Hair follicle dermal papilla cell (primary cell): ENCODE data around the gene OR13J1. TPM values are rescaled to one million over a fixed set of nuclear protein-coding genes. Genes with fewer than 3 reads are reported as not detected.

ENCODE experiments used
- total RNA-seq: library from RNA; depleted of rRNA; stranded (reverse); fragments of >200 nt; gene quantifications from 2 replicates; pipeline ENCODE4 v1.2.3, GENCODE V29; 2012

The OR13J1 gene
- not detected in 2 replicates for total RNA-seq

GRCh38 chr9:35870351-35870923 lies at the start of gene OR13J1:
Gene OR13J1, minus strand, starts transcription at chr9:35870401. Its CDS starts 0 bp downstream, at chr9:35870401.

GRCh38 chr9:35909274-35909673 lies 39.1 kb upstream of the OR13J1 start, which contains the start of gene SPAAR:
Gene SPAAR, plus strand, starts transcription at chr9:35909490. Its CDS starts 974 bp downstream, at chr9:35910464.

GRCh38 chr9:35905912-35906679 lies 35.9 kb upstream of the OR13J1 start, which contains the start of gene HRCT1:
Gene HRCT1, plus strand, starts transcription at chr9:35906202. Its CDS starts 86 bp downstream, at chr9:35906288.

GRCh38 chr9:35829084-35829763 lies 41.0 kb downstream of the OR13J1 start, which contains the start of gene TMEM8B:
Gene TMEM8B, plus strand, starts transcription at chr9:35829228. Its CDS starts 220 bp downstream, at chr9:35829448.

GRCh38 chr9:35828716-35829083 lies 41.5 kb downstream of the OR13J1 start, which contains the start of gene FAM221B:
Gene FAM221B, minus strand, starts transcription at chr9:35828732. Its CDS starts 2,571 bp downstream, at chr9:35826161.

Other genes with a start within 250 kb of the OR13J1 start
- not detected in 2 replicates for gene SIT1, start 219.5 kb downstream of the OR13J1 start, total RNA-seq
- 68,660 and 79,842 TPM in 2 replicates for gene RMRP, start 212.4 kb downstream of the OR13J1 start, total RNA-seq
- 11.4 and 15.8 TPM in 2 replicates for gene CCDC107, start 212.1 kb downstream of the OR13J1 start, total RNA-seq
- 0.12 and 0.49 TPM in 2 replicates for gene ARHGEF39, start 205.2 kb downstream of the OR13J1 start, total RNA-seq
- gene CA9, start 196.5 kb downstream of the OR13J1 start, total RNA-seq = 0.16 TPM in 1 of 2 replicates, not detected in the other
- gene TPM2, start 180.5 kb downstream of the OR13J1 start, total RNA-seq = 451 and 795 TPM in 2 replicates
- 543 and 559 TPM in 2 replicates for gene TLN1, start 138.2 kb downstream of the OR13J1 start, total RNA-seq
- 61.7 and 78.1 TPM in 2 replicates for gene CREB3, start 137.7 kb downstream of the OR13J1 start, total RNA-seq
- gene GBA2, start 121.2 kb downstream of the OR13J1 start, total RNA-seq = 36.2 and 37.3 TPM in 2 replicates
- 21.6 and 22.1 TPM in 2 replicates for gene RGP1, start 121.1 kb downstream of the OR13J1 start, total RNA-seq
- not detected in 2 replicates for gene MSMP, start 116.1 kb downstream of the OR13J1 start, total RNA-seq
- 14.9 and 23.2 TPM in 2 replicates for gene NPR2, start 78.8 kb downstream of the OR13J1 start, total RNA-seq
- gene SPAG8, start 58.1 kb downstream of the OR13J1 start, total RNA-seq = 0.49 and 2.1 TPM in 2 replicates
- gene HINT2, start 55.4 kb downstream of the OR13J1 start, total RNA-seq = 8.0 and 11.4 TPM in 2 replicates
- gene FAM221B, start 41.7 kb downstream of the OR13J1 start, total RNA-seq = not detected in 2 replicates
- gene TMEM8B, start 41.2 kb downstream of the OR13J1 start, total RNA-seq = 3.7 and 6.1 TPM in 2 replicates
- not detected in 2 replicates for gene HRCT1, start 35.8 kb upstream of the OR13J1 start, total RNA-seq
- gene SPAAR, start 39.1 kb upstream of the OR13J1 start, total RNA-seq = not detected in 2 replicates
- 0.32 TPM in 1 of 2 replicates, not detected in the other for gene OR2S2, start 87.8 kb upstream of the OR13J1 start, total RNA-seq
- 142 and 147 TPM in 2 replicates for gene RECK, start 166.5 kb upstream of the OR13J1 start, total RNA-seq